Gastrocnemius medialis (tissue), 4 donors: Measurements from ENCODE around the gene KCNJ1. TPM values are rescaled to one million over a fixed set of nuclear protein-coding genes. Genes with fewer than 3 reads are reported as not detected.
A peak's percentile ranks its signal among the peaks of the same experiment; 100 is the strongest.

Experiments
- ATAC-seq, 2 donors: fragments of 150-250 bp; one replicate each; pipeline ENCODE4 v1.9.1; 2016
- DNase-seq, 2 donors: peaks; one replicate each; pipeline ENCODE4 v3.0.0-alpha.2; 2019
- H3K27ac ChIP-seq, 4 donors: fragments of 200-600 bp; sonication (generic); 1 replicate in 1 of 4; 2 replicates in 3 of 4; pipeline ENCODE4 v1.5.1; 2016 to 2018; ENCODE audit warnings: mild to moderate bottlenecking in 2 of 4, moderate library complexity in 1 of 4
- H3K27me3 ChIP-seq, 3 donors: fragments of 200-600 bp; sonication (generic) in 2 of 3; 1 replicate in 1 of 3; 2 replicates in 2 of 3; pipeline versions ENCODE4 v1.5.1 to v1.6.0; 2016 to 2019; ENCODE audit warnings: mild to moderate bottlenecking in 1 of 3, moderate library complexity in 1 of 3
- H3K36me3 ChIP-seq, 2 donors: fragments of 200-600 bp; sonication (generic) in 1 of 2; one replicate each; pipeline ENCODE4 v1.5.1; 2017 to 2018
- H3K4me1 ChIP-seq, 2 donors: fragments of 200-600 bp; sonication (generic) in 1 of 2; one replicate each; pipeline ENCODE4 v1.5.1; 2016 to 2017; ENCODE audit warnings: mild to moderate bottlenecking in 2 of 2
- H3K4me3 ChIP-seq, 4 donors: fragments of 200-600 bp; sonication (generic) in 3 of 4; 1 replicate in 1 of 4; 2 replicates in 3 of 4; pipeline ENCODE4 v1.5.1; 2016 to 2019; ENCODE audit warnings: mild to moderate bottlenecking in 2 of 4
- H3K9me3 ChIP-seq, 3 donors: fragments of 200-600 bp; sonication (generic) in 2 of 3; 1 replicate in 1 of 3; 2 replicates in 2 of 3; pipeline ENCODE4 v1.5.1; 2016 to 2019
- CTCF ChIP-seq, 5 experiments: fragments of 450-650 bp in 3 of 5; fragments of 200-600 bp in 2 of 5; sonication (generic) in 2 of 5; IDR thresholded peaks in 4 of 5; conservative IDR thresholded peaks in 1 of 5; 1 replicate in 4 of 5; 2 replicates in 1 of 5; pipeline ENCODE4 v1.5.1; 2016 to 2019; ENCODE audit warnings: antibody characterized with exemption in 5 of 5, mild to moderate bottlenecking in 3 of 5, moderate library complexity in 3 of 5
- POLR2A ChIP-seq, 2 donors: fragments of 450-650 bp; IDR thresholded peaks; one replicate each; pipeline ENCODE4 v1.6.1; 2017; ENCODE audit warnings: antibody characterized with exemption in 2 of 2, mild to moderate bottlenecking in 2 of 2, moderate library complexity in 2 of 2
- in situ Hi-C, 4 donors: fragments of 200-750 bp; cut with MboI; loops; one replicate each; pipeline versions ENCODE4 v1.15.0 to v1.8.0; 2017; ENCODE audit warnings: low sequenced_read_pairs in 4 of 4
- intact Hi-C: fragments of 100-400 bp; cut with DNase I; formaldehyde crosslinking; loops from one replicate; pipeline ENCODE4 v1.15.1; 2023; ENCODE audit warnings: low total_unique reads
- total RNA-seq, 4 donors: library from RNA; depleted of rRNA; stranded (reverse); fragments of >200 nt; gene quantifications; one replicate each; pipeline versions ENCODE4 v1.1.0 to v1.2.3, GENCODE V29; 2016

The KCNJ1 gene
- total RNA-seq, 4 donors from 2014 or later = 3.1 TPM; not detected in 3

- no peak overlapping the region for H3K27ac ChIP-seq
- H3K36me3 ChIP-seq = no peaks in the 10 kb centered on the region
- peaks cover 5 to 7% of the 10 kb centered on the region in 2 donors for H3K4me1 ChIP-seq
- in situ Hi-C loops = loop anchor here in 1 of 4 donors (25.0 kb wide), 1 partner anchor 109 kb away; no protein-coding TSS in a partner anchor
- H3K4me3 ChIP-seq = no peak overlapping the region
- peaks cover 21 to 39% (median 32%) of the 10 kb centered on the region in 3 donors for H3K27me3 ChIP-seq
- intact Hi-C loops = no loop called here
- H3K9me3 ChIP-seq = no peaks in the 10 kb centered on the region
- no peak for TF ChIP-seq CTCF (IDR thresholded peaks at IDR 0.05 in 4 of 5, conservative IDR thresholded peaks at IDR 0.05 in 1 of 5)
- no peak for TF ChIP-seq POLR2A (IDR thresholded peaks at IDR 0.05)
- DNase-seq (peak; percentile 27 to 41), ATAC-seq (no peak)
These were observed 36.4 kb upstream of the KCNJ1 start for GRCh38 chr11:128903248-128904061.

- Histone ChIP-seq H3K9me3 (no peaks in the 10 kb centered on the region), H3K4me3 (no peak overlapping the region), H3K27me3 (peaks cover 14 to 30% (median 28%) of the 10 kb centered on the region in 3 donors), H3K4me1 (peaks cover 0 to 7% of the 10 kb centered on the region in 2 donors), H3K36me3 (no peaks in the 10 kb centered on the region), H3K27ac (no peak overlapping the region)
- in situ Hi-C loops = loop anchor here in 1 of 4 donors (25.0 kb wide), 1 partner anchor 110 kb away; no protein-coding TSS in a partner anchor
- intact Hi-C loops = no loop called here
- DNase-seq (no peak), ATAC-seq (no peak)
- TF ChIP-seq POLR2A (IDR thresholded peaks at IDR 0.05) (no peak), CTCF (IDR thresholded peaks at IDR 0.05 in 4 of 5, conservative IDR thresholded peaks at IDR 0.05 in 1 of 5) (no peak)
These were observed 35.5 kb upstream of the KCNJ1 start for GRCh38 chr11:128902515-128903066.

- TF ChIP-seq CTCF (IDR thresholded peaks at IDR 0.05 in 4 of 5, conservative IDR thresholded peaks at IDR 0.05 in 1 of 5) (no peak), POLR2A (IDR thresholded peaks at IDR 0.05) (no peak)
- H3K4me1 ChIP-seq = peaks cover 0 to 7% of the 10 kb centered on the region in 2 donors
- H3K27me3 ChIP-seq = peaks cover 12 to 23% (median 20%) of the 10 kb centered on the region in 3 donors
- DNase-seq (no peak), ATAC-seq (no peak)
- H3K4me3 ChIP-seq = no peak overlapping the region
- intact Hi-C loops = no loop called here
- no peaks in the 10 kb centered on the region for H3K9me3 ChIP-seq
- no peak overlapping the region for H3K27ac ChIP-seq
- in situ Hi-C loops = loop anchor here in 1 of 4 donors (25.0 kb wide), 1 partner anchor 110 kb away; no protein-coding TSS in a partner anchor
- H3K36me3 ChIP-seq = no peaks in the 10 kb centered on the region
These were observed 34.8 kb upstream of the KCNJ1 start for GRCh38 chr11:128901653-128902514.

- no peak for DNase-seq
- TF ChIP-seq CTCF (IDR thresholded peaks at IDR 0.05 in 4 of 5, conservative IDR thresholded peaks at IDR 0.05 in 1 of 5) = no peak
- no peak for TF ChIP-seq POLR2A (IDR thresholded peaks at IDR 0.05)
- Histone ChIP-seq H3K4me3 (no peak overlapping the region), H3K27ac (no peak overlapping the region), H3K4me1 (peaks cover 0 to 5% of the 10 kb centered on the region in 2 donors), H3K27me3 (peaks cover 2 to 9% (median 8%) of the 10 kb centered on the region in 3 donors), H3K36me3 (no peaks in the 10 kb centered on the region), H3K9me3 (no peaks in the 10 kb centered on the region)
- intact Hi-C loops (no loop called here), in situ Hi-C loops (loop anchor here in 1 of 4 donors (25.0 kb wide), 1 partner anchor 112 kb away; no protein-coding TSS in a partner anchor)
- no peak for ATAC-seq
These were observed 33.4 kb upstream of the KCNJ1 start for GRCh38 chr11:128900468-128900867.
